GM18502 (cell line): Measurements from ENCODE around the gene CDK15.
"Not testable (repeated sequence)": the region's sequence is repeated elsewhere in the genome, so short reads cannot be mapped to it uniquely, and the experiment has no call there.

ENCODE experiments used
- ATAC-seq: cut with Tn5 transposase; IDR thresholded peaks from one replicate; pipeline ENCODE4 v1.9.1; 2021; ENCODE audit warnings: mild to moderate bottlenecking; ENCODE audit not compliant: unreplicated experiment, poor library complexity

The CDK15 gene

DNA sequence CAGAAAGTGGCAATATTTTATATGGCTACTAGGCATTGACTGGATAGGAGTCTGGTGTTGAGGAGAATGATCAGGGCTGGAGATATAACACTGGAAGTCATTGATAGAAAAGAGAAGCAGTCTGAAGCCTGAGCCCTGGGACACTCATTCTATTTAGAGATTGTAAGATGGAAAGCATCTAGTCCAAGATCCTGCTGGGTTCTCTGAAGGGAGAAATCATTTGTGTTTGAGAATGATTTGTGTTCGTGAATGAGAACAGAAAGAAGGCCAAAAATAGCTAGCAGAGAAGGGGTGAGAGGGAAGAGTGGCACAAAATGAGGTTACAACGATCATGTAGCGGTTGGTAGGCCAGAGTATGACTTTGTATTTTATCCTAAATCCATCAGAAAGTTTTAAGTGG, 18.0 kb upstream of the CDK15 start:
- no peak for ATAC-seq

GRCh38 chr2:201789395-201789794, 16.9 kb upstream of the CDK15 start:
- no peak for ATAC-seq

DNA sequence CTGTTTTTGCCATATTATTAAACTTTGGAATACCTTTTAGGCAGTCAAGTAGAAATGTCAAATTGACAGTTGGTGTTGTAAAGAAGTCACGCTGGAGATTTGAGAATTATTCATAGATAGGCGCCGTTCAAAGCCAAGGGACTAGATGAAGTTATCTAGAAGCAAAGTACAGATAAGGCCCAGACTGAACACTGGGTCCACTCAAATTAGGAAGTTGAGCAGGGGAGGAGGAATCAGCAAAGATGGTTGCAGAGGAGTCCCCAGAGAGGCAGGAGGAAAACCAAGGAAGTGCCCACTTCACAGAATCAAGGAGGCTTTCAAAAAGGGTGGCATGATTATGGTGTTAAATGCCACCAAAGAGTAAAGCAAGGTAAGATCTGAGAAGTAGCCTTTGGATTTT, 16.0 kb upstream of the CDK15 start:
- ATAC-seq: no peak

DNA sequence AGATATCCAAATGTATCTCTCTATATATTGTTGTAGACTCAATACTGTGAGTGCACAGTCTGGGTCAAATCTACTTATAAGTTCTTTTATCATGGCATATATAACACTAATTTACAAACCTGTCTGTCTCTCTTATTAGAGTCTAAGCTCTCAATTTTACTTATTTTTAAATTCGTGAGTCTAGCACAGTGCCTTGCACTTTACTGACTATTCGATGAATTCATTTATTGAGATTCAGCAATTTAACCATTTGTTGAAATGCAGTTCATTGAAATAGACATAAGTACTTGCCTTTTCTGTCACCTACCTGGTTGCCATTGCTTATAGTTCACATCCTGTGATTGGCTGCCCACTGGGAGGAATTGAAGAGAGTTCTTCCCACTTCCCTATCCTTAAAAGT, 15.3 kb upstream of the CDK15 start:
- no peak for ATAC-seq

GRCh38 chr2:201793631-201794030, 12.7 kb upstream of the CDK15 start:
- ATAC-seq: no peak

DNA sequence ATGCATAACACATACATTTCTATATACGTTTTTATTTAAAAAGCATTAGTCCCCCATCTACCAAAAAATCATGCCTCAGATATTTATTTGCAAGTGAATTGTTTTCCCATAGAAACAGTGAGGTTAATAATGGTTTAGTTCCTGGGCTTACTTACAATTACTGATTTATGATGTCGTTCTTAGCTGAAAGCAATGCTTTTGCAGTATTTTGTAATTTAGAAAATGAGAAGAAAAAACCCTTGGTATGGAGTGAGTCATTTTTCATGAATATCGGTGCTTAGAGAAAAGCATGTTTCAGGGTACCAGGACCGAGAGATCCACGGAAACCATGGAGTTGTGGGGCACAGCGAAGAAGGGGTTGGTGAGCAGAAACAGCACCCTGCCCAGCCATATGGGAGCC, 12.0 kb upstream of the CDK15 start:
- no peak for ATAC-seq

DNA sequence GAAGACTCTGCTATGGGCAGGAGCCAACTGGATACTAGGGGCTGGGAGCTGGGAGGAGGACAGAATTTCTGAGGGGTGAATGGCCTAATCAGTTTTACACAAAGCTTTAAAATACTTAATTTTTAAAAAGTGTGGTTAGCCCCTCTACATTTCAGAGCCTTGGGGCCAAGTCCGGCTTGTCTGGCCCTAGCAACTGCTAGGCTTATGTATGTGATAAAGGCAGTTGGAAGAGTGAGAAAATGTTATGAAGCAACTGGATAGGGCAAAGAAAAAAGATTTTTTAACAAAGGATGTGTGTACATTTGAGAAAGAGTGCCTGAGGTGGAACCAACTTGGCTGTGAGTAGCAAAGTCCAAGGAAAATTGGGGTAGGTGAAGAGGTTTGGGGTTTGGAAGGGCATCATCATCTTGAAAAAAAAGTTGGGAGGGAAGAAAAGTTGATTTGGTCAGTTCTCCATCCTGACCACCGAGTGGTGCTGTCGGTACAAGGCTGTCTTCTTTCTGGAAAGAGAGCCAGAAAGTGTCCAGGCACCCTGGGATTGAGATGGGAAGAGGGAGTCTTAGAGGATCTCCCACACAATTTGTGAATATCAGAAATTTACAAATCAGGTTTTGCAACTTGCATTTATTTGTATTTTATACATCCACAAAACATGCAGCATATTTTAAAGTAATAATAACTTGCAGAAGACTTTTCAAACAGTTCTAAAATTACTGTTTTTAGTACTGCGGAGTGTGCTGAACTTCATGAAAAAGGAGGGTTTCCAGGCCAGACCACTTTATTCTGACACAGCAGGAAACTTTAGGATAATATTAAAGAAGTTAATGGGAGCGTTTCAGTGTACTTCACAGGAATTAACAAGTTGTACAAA, 10.5 kb upstream of the CDK15 start:
- no peak for ATAC-seq

- no peak for ATAC-seq
Observed at GRCh38 chr2:201796478-201796865, 9.9 kb upstream of the CDK15 start.

- ATAC-seq: no peak
Observed at GRCh38 chr2:201797175-201797840, 9.0 kb upstream of the CDK15 start.

DNA sequence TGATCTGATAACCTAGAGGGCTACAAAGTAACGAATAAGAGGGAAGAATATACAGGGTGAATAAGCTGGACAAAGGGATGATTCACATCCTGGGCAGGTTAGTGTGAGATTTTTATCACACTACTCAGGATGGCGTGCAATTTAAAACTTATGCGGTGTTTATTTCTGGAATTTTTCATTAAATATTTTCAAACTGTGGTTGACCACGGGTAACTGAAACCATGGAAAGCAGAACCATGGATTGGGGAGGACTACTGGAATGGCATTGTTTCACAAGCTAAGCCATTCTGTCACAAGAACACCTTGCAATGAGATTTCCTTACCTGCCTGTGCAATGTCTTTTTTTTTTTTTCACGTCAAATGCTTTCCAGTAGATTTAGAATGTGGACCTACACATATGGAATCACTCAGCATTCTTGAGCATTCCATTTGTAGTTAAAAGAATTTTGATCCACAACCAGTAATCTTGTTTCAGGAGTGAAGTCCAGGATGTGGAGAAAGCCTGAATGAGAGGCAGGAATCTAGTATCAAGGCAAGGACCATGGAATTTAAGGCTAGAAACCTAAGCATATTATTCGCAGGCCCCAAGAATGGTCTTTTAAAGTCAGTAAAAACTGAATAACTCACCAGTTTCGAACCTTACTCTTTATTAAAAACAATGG, 8.0 kb upstream of the CDK15 start:
- no peak for ATAC-seq

GRCh38 chr2:201798914-201799285, 7.4 kb upstream of the CDK15 start:
- not testable (repeated sequence) for ATAC-seq

- ATAC-seq: no peak
Observed at GRCh38 chr2:201807452-201807999, 1.2 kb downstream of the CDK15 start.

DNA sequence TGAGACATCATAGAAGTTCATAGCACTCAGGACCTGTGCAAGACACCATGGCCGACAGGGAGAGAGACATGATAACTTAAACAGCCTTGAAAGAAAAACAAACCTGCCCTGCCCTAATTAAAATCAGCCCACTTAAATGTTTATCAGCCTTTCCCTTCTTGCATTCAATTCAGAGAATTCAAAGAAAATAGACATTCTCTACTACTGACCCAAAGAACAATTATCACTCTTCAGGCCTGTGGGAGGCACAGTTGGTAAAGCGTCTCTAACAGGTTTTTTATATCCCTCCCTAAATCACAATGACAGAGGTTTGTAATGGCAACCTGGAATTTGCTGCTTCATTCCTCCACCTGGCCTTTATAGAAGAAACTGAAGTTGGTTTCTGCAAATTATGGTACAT, 1.7 kb downstream of the CDK15 start:
- ATAC-seq: no peak

DNA sequence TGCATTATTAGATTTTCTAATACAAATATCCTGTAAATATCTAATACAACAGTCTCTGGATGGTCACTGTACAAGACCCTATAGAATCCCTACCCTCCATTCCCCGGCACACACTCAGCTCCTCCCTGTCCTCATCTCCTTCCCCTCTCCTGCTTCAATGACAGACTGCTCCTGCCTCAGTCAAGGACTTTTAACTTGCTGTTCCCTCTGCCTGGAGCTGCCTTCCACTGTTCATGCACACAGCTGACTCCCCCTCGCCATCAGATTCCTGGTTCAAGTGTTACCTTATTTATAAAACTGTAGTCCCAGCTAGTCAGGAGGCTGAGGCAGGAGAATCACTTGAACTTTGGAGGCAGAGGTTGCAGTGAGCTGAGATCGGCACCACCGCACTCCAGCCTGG, 3.3 kb downstream of the CDK15 start:
- no peak for ATAC-seq

GRCh38 chr2:201810604-201811003, 4.3 kb downstream of the CDK15 start:
- not testable (repeated sequence) for ATAC-seq

DNA sequence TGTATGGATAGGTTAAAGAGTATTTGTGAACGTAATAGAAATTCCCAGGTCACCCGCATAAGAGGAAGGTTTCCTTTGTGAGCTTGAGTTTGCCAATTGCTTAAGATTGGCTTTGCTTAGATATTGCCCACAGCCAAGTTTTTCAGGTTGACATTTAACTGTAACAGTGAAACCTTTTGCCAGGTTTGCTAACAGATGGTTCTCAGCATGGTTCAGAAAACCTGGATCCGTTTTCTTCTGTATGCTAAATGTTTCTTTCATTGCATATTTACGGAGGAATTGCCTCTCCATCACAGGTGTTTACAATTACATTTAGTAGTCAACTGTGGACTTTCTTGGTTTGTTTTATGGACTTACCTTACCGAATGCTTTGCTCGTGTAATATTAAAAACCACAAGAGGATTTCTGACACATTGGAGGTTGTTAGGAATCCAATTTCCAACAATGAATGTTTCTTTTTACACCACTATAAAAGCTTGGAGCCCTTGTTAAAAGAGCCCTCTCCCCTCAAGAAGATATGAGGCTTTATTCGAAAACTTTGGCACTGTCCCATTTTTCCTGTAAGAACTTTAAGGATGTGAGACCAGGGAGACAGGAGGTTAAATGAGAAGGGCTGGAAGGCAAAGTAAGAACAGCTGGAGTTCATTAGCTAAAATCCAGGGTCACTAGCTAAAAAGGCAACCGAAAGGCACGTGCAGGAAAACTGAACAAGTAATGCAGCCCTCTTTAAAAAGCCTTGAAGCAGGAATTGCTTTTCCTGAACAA, 7.8 kb downstream of the CDK15 start:
- no peak for ATAC-seq

DNA sequence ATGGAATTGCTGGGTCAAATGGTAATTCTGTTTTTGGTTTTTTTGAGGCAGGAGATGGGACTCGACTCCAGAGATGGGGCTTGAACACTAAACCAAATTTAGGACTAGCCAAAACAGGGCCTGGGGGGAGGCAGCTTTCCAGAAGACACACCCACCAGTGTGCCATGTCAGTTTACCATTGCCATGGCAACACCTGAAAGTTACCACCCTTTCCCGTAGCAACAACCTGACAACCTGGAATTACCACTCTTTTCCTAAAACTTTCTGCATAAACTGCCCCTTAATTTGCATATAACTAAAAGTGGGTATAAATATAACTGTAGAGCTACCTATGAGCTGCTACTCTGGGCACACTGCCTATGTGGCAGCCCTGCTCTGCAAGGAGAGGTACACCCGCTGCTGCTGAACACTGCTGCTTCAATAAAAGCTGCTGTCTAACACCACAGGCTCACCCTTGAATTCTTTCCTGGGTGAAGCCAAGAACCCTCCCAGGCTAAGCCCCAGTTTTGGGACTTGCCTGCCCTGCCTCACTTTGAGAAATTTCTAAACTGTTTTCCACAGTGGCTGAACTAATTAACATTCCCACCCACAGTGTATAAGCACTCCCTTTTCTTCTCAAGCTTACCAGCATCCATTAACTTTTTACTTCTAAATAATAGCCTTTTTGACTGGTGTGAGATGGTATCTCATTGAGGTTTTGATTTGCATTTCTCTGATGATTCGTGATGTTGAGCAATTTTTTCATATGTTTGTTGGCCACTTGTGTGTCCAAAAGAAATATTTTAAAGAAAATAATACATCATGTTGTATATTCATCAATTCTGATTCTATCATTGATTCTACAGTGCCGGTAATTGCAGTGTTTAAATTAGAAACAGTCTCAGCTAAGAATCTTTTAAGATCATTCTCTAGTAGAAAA, 10.6 kb downstream of the CDK15 start:
- no peak for ATAC-seq

DNA sequence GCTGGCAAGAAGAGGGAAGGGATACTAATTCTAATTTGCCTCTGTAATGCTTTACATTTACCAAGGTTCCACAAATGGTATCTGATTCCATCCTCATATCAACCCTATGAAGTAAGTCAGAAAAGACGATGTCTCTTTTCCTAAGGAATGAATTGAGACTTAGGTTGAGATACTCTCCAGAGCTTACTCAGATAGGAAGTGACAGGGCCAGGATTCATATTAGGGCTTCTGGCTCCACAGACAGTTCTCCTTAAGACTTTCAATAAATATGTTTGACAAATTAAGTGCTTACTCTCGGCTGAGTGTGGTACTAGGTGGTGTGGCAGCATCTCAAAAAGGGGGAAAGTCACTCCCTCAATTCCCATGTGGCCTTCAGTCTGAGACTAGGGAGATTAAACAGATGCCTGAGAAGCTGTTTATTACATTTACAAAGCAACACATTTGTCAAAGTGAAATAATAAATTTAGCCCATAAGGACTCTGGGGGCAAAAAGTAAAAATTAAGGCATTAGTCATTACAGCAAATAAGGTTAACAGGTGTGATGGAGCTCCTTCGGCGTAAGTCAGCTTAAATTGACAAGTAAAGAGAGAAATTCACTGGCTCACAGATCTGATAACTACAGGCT, 14.2 kb downstream of the CDK15 start:
- no peak for ATAC-seq

DNA sequence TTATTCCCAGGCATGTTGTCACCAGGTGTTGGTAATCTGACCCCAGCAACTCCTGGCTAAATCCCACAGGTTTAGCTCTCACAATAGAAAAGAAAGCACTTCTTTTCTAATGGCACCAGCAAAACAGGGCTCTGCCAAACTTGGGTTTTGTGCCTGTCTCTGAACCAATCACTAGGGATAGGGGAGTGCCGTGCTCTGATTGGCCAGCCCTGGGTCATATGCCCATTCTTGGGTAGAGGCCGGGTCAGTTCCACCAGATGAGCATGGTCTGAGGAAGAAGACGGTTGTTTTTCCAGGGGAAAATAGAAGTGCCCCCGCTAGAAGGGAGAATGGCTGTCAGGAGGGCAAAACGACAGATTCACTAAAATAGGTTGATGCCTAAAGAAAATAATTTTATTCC, 14.7 kb downstream of the CDK15 start:
- no peak for ATAC-seq
